Spleen (tissue), 11 donors: ENCODE measurements around the gene SIK3. TPM values are rescaled to one million over a fixed set of nuclear protein-coding genes. Genes with fewer than 3 reads are reported as not detected.
A peak's percentile ranks its signal among the peaks of the same experiment; 100 is the strongest.

ENCODE experiments used
- DNase-seq: peaks from one replicate; pipeline ENCODE4 v3.0.0-alpha.2; 2020
- H3K27ac ChIP-seq, 8 donors: fragments of 200-600 bp; sonication (generic) in 7 of 8; 1 replicate in 4 of 8; 2 replicates in 4 of 8; pipeline versions ENCODE4 v1.5.0 to v1.8.0; 2016 to 2021; ENCODE audit warnings: inconsistent platforms in 4 of 8, mild to moderate bottlenecking in 4 of 8, moderate library complexity in 1 of 8
- H3K27me3 ChIP-seq, 7 donors: fragments of 200-600 bp; sonication (generic) in 6 of 7; replicated peaks in 1 of 7; 1 replicate in 4 of 7; 2 replicates in 3 of 7; pipeline versions ENCODE4 v1.5.0 to v1.8.0; 2016 to 2021; ENCODE audit warnings: inconsistent platforms in 3 of 7, mild to moderate bottlenecking in 1 of 7
- H3K36me3 ChIP-seq, 6 donors: fragments of 200-600 bp; sonication (generic) in 5 of 6; 1 replicate in 4 of 6; 2 replicates in 2 of 6; pipeline versions ENCODE4 v1.5.0 to v1.8.0; 2016 to 2021; ENCODE audit warnings: inconsistent platforms in 2 of 6
- H3K4me1 ChIP-seq, 6 donors: fragments of 200-600 bp; sonication (generic) in 5 of 6; 1 replicate in 3 of 6; 2 replicates in 3 of 6; pipeline versions ENCODE4 v1.5.0 to v1.8.0; 2016 to 2021; ENCODE audit warnings: inconsistent platforms in 3 of 6
- H3K4me3 ChIP-seq, 8 donors: fragments of 200-600 bp; sonication (generic) in 7 of 8; 1 replicate in 4 of 8; 2 replicates in 4 of 8; pipeline versions ENCODE4 v1.5.0 to v1.8.0; 2016 to 2021; ENCODE audit warnings: inconsistent platforms in 4 of 8, mild to moderate bottlenecking in 4 of 8, moderate library complexity in 2 of 8
- H3K9me3 ChIP-seq, 8 donors: fragments of 200-600 bp; sonication (generic) in 7 of 8; 1 replicate in 4 of 8; 2 replicates in 4 of 8; pipeline versions ENCODE4 v1.5.0 to v1.8.0; 2016 to 2021; ENCODE audit warnings: inconsistent platforms in 4 of 8
- CTCF ChIP-seq, 11 experiments: fragments of 200-600 bp in 7 of 11; fragments of 450-650 bp in 4 of 11; sonication (generic) in 4 of 11; IDR thresholded peaks in 8 of 11; conservative IDR thresholded peaks in 3 of 11; 1 replicate in 7 of 11; 2 replicates in 4 of 11; pipeline versions ENCODE4 v1.4.0 to v1.8.0; 2016 to 2021; ENCODE audit warnings: antibody characterized with exemption in 11 of 11, inconsistent platforms in 4 of 11, mild to moderate bottlenecking in 1 of 11
- POLR2A ChIP-seq, 3 donors: fragments of 450-650 bp; IDR thresholded peaks; one replicate each; pipeline ENCODE4 v1.5.1; 2017; ENCODE audit warnings: antibody characterized with exemption in 3 of 3, mild to moderate bottlenecking in 1 of 3
- POLR2AphosphoS5 ChIP-seq, 3 donors: sonication (generic); formaldehyde crosslinking; IDR thresholded peaks; one replicate each; pipeline ENCODE4 v1.5.1; 2017; ENCODE audit warnings: antibody characterized with exemption in 3 of 3
- WGBS, 5 donors: extraction: QIAGEN DNeasy Blood & Tissue Kit in 3 of 5; methylation state at CpG; one replicate each; pipeline versions ENCODE4 v1.1.5 to v1.1.7; 2013 to 2018; 5-methylcytosine and 5-hydroxymethylcytosine counted together
- intact Hi-C: fragments of 100-400 bp; cut with DNase I; formaldehyde crosslinking; loops from one replicate; pipeline ENCODE4 v1.15.0; 2023; ENCODE audit warnings: low total_unique reads
- polyA plus RNA-seq, 3 donors: library from polyadenylated mRNA; stranded (reverse); fragments of 200-250 nt; gene quantifications; one replicate each; pipeline ENCODE4 v1.2.1, GENCODE V29; 2013
- total RNA-seq, 7 donors: library from RNA; depleted of rRNA in 3 of 7; stranded (reverse); fragments of >200 nt in 3 of 7; fragmentation: NEBNext Ultra II Directional in 4 of 7; extraction: Animal tissue kit (Norgen Biotek cat#: 25700) in 4 of 7; gene quantifications; one replicate each; pipeline versions ENCODE4 v1.1.0 to v1.2.1, GENCODE V29; 2016 to 2021
- donor health status: healthy with polysubstance abuse.
- donor health status: DM: no; HTN: no; CAD: no; lungs with moderate emphysema.
- donor health status: DM: no; HTN: no; CAD: no.
- donor health status: Bipolar disorder and iron deficiency.
- donor health status: healthy.
- donor health status: DM: no; HTN: no; CAD: no.
- donor health status: DM: yes; HTN: yes; CAD: no.

The SIK3 gene
- total and polyA plus RNA-seq, 10 donors: 7.8 to 112 (median 67.6) TPM

GRCh38 chr11:116853461-116854073 is 244.7 kb downstream of the SIK3 start:
- no peak for DNase-seq
- WGBS, 5 donors: 29 to 51% (median 35%) methylated on average over 6 of the region's 6 CpGs
- no peaks in the 10 kb centered on the region for H3K27me3 ChIP-seq
- intact Hi-C loops: no loop called here
- H3K36me3 ChIP-seq: peaks cover 0 to 61% (median 27%) of the 10 kb centered on the region in 6 donors
- no peak for TF ChIP-seq POLR2A (IDR thresholded peaks at IDR 0.05)
- TF ChIP-seq POLR2AphosphoS5 (IDR thresholded peaks at IDR 0.05): peak in 1 of 3 donors; percentile 34
- H3K4me3 ChIP-seq: peak overlapping the region in 1 of 8 donors; percentile 36
- peaks cover 30 to 61% (median 45%) of the 10 kb centered on the region in 6 donors for H3K4me1 ChIP-seq
- H3K27ac ChIP-seq: peak overlapping the region; percentile 39 to 89 (median 68)
- no peaks in the 10 kb centered on the region for H3K9me3 ChIP-seq

GRCh38 chr11:116852261-116853031 is 245.8 kb downstream of the SIK3 start:
- Histone ChIP-seq H3K4me1 (peaks cover 30 to 61% (median 45%) of the 10 kb centered on the region in 6 donors), H3K27me3 (no peaks in the 10 kb centered on the region), H3K9me3 (no peaks in the 10 kb centered on the region), H3K36me3 (peaks cover 0 to 61% (median 25%) of the 10 kb centered on the region in 6 donors), H3K4me3 (peak overlapping the region in 1 of 8 donors; percentile 2), H3K27ac (peak overlapping the region in 7 of 8 donors; percentile 36 to 89 (median 72))
- DNase-seq: peak; percentile 57
- WGBS, 5 donors: 31 to 59% (median 53%) methylated on average over 5 of the region's 5 CpGs
- no peak for TF ChIP-seq POLR2AphosphoS5 (IDR thresholded peaks at IDR 0.05)
- TF ChIP-seq POLR2A (IDR thresholded peaks at IDR 0.05): no peak
- no peak for TF ChIP-seq CTCF (IDR thresholded peaks at IDR 0.05 in 8 of 11, conservative IDR thresholded peaks at IDR 0.05 in 3 of 11)
- intact Hi-C loops: no loop called here

- H3K27ac ChIP-seq: peak overlapping the region in 7 of 8 donors; percentile 46 to 89 (median 72)
- no peaks in the 10 kb centered on the region for H3K9me3 ChIP-seq
- H3K27me3 ChIP-seq: no peaks in the 10 kb centered on the region
- peak; percentile 79 for DNase-seq
- intact Hi-C loops: no loop called here
- H3K4me3 ChIP-seq: peak overlapping the region in 1 of 8 donors; percentile 2
- TF ChIP-seq POLR2AphosphoS5 (IDR thresholded peaks at IDR 0.05) (peak in 2 of 3 donors; percentile 60 to 75), CTCF (IDR thresholded peaks at IDR 0.05 in 8 of 11, conservative IDR thresholded peaks at IDR 0.05 in 3 of 11) (no peak)
- WGBS, 5 donors: 16 to 47% (median 21%) methylated on average over 7 of the region's 7 CpGs
- H3K4me1 ChIP-seq: peaks cover 30 to 61% (median 45%) of the 10 kb centered on the region in 6 donors
- H3K36me3 ChIP-seq: peaks cover 0 to 61% (median 29%) of the 10 kb centered on the region in 6 donors
These were observed 246.6 kb downstream of the SIK3 start for GRCh38 chr11:116851626-116852025.

- TF ChIP-seq POLR2AphosphoS5 (IDR thresholded peaks at IDR 0.05) (no peak), CTCF (IDR thresholded peaks at IDR 0.05 in 8 of 11, conservative IDR thresholded peaks at IDR 0.05 in 3 of 11) (no peak), POLR2A (IDR thresholded peaks at IDR 0.05) (no peak)
- Histone ChIP-seq H3K27me3 (no peaks in the 10 kb centered on the region), H3K36me3 (peaks cover 0 to 61% (median 48%) of the 10 kb centered on the region in 6 donors), H3K4me1 (peaks cover 25 to 44% (median 38%) of the 10 kb centered on the region in 6 donors), H3K27ac (peak overlapping the region in 1 of 8 donors; percentile 89), H3K9me3 (no peaks in the 10 kb centered on the region), H3K4me3 (no peak overlapping the region)
- no peak for DNase-seq
- intact Hi-C loops: no loop called here
- 58 to 67% (median 62%) methylated on average over 6 of the region's 6 CpGs for WGBS, 5 donors
These were observed 248.7 kb downstream of the SIK3 start for GRCh38 chr11:116849486-116849885.
